ENCODE data around the gene AFAP1L2.

DNA sequence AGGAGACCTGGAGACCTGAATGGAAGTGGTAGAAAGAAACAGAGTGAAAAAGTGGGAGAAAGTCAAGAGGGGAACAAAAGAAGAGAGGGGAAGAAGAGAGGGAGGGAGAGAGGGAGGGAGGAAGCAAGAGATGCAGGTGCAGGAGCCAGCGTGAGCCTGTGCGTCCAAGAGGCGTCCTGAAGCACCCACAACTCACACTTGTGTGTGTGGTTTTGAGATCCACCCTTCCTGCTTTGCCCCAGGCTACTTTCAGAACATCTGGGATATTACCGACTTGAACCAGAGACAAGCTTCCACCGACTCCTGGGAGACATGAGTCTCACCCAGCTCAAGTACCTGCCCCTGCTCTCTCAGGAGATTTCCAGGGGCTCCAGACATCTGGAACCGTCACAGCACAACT, 9.8 kb downstream of the AFAP1L2 start:
- TF ChIP-seq TCF7L2 (IDR thresholded peaks at IDR 0.05; ENCODE audit: low read depth, low read length): no peak
- TF ChIP-seq ERF (CRISPR knock-in tag; IDR thresholded peaks at IDR 0.05): no peak
- no peak for TF ChIP-seq TGIF2 (CRISPR knock-in tag; IDR thresholded peaks at IDR 0.05)
- TF ChIP-seq, protein P1, sequence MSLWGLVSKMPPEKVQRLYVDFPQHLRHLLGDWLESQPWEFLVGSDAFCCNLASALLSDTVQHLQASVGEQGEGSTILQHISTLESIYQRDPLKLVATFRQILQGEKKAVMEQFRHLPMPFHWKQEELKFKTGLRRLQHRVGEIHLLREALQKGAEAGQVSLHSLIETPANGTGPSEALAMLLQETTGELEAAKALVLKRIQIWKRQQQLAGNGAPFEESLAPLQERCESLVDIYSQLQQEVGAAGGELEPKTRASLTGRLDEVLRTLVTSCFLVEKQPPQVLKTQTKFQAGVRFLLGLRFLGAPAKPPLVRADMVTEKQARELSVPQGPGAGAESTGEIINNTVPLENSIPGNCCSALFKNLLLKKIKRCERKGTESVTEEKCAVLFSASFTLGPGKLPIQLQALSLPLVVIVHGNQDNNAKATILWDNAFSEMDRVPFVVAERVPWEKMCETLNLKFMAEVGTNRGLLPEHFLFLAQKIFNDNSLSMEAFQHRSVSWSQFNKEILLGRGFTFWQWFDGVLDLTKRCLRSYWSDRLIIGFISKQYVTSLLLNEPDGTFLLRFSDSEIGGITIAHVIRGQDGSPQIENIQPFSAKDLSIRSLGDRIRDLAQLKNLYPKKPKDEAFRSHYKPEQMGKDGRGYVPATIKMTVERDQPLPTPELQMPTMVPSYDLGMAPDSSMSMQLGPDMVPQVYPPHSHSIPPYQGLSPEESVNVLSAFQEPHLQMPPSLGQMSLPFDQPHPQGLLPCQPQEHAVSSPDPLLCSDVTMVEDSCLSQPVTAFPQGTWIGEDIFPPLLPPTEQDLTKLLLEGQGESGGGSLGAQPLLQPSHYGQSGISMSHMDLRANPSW (CRISPR knock-in tag; IDR thresholded peaks at IDR 0.05): no peak
- no peak for TF ChIP-seq TAF1 (IDR thresholded peaks at IDR 0.05; ENCODE audit: control insufficient read depth, extremely low read depth, insufficient read depth, low read length, severe bottlenecking)
- TF ChIP-seq ZNF184 (CRISPR knock-in tag; IDR thresholded peaks at IDR 0.05): no peak
- no peak for TF ChIP-seq SRF (CRISPR knock-in tag; IDR thresholded peaks at IDR 0.05)
- no peak for TF ChIP-seq EZH2 (IDR thresholded peaks at IDR 0.05; ENCODE audit: borderline replicate concordance, low read depth, low read length)
- TF ChIP-seq ELF1 (tag; IDR thresholded peaks at IDR 0.05): no peak
- no peak for TF ChIP-seq NR2F6 (CRISPR knock-in tag; IDR thresholded peaks at IDR 0.05)
- TF ChIP-seq, protein P2, sequence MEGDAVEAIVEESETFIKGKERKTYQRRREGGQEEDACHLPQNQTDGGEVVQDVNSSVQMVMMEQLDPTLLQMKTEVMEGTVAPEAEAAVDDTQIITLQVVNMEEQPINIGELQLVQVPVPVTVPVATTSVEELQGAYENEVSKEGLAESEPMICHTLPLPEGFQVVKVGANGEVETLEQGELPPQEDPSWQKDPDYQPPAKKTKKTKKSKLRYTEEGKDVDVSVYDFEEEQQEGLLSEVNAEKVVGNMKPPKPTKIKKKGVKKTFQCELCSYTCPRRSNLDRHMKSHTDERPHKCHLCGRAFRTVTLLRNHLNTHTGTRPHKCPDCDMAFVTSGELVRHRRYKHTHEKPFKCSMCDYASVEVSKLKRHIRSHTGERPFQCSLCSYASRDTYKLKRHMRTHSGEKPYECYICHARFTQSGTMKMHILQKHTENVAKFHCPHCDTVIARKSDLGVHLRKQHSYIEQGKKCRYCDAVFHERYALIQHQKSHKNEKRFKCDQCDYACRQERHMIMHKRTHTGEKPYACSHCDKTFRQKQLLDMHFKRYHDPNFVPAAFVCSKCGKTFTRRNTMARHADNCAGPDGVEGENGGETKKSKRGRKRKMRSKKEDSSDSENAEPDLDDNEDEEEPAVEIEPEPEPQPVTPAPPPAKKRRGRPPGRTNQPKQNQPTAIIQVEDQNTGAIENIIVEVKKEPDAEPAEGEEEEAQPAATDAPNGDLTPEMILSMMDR (IDR thresholded peaks at IDR 0.05 in 2 of 3, conservative IDR thresholded peaks at IDR 0.05 in 1 of 3; ENCODE audit: insufficient read depth in 2 of 3, low read depth in 1 of 3, low read length in 3 of 3): no peak
- TF ChIP-seq SOX6 (IDR thresholded peaks at IDR 0.05): no peak
- TF ChIP-seq PHF8 (IDR thresholded peaks at IDR 0.05; ENCODE audit: borderline replicate concordance, low read length): no peak
- TF ChIP-seq ZBTB8A (IDR thresholded peaks at IDR 0.05; ENCODE audit: partially characterized antibody): no peak

Measured in K562 (cell line).